Measurements from ENCODE around the gene ACOXL. TPM values are rescaled to one million over a fixed set of nuclear protein-coding genes. Genes with fewer than 3 reads are reported as not detected.

ACOXL gene
- total RNA-seq, 3 donors from 2014 or later (not counting 1 experiment from before 2014, with no cell fraction given) = not detected

DNA sequence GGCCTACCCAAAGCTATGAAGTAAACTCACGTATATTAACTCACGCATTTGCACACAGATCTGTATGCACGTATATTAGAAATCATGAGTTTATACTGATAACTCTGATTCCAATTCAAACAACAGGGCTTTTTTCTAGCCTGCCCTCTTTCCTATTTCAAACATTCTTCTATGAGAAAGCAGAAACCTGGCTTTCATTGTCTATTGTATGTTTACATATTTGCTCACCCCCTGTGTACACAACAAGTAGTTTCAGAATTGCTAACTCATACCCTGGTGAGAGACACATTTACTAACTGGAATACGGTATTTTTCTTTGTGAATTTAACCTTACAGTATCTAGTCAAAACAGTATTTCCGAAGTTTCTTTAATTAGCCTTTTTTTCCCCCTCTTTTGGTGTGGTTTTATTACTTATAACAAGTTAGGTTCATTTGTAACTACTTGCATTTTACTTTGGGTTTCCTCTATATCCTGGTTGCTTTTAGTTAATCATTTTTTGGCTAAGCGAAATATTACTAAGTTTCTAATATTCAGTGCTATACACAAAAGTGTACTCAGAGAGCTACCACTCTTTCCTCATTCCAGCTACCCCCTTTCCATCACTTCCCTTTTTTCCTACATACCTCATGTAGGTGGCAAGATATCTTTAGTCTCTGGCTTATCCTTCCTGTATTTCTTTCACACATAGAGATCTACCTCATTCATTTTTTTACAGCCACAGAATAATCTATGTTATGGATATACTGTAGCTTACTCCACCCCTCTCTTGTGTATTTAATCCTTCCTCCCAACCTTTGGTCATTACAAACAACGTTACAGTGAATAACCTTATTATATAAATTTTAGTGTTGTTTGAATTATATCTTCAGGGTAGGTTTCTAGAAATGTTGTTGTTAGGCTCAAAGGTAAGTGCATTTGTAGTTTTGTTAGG lies 275.6 kb downstream of the ACOXL start:
- H3K4me1 Mint-ChIP-seq = peaks cover 11 to 12% of the 10 kb centered on the region in 2 donors
- peaks cover 0 to 3% of the 10 kb centered on the region in 2 donors for H3K9me3 Mint-ChIP-seq
- no peak overlapping the region for H3K4me3 ChIP-seq (ENCODE audit: low read length)
- intact Hi-C loops (cut with micrococcal nuclease) = no loop called here
- no peak overlapping the region for H3K27ac Mint-ChIP-seq
- H3K27me3 ChIP-seq (ENCODE audit: control insufficient read depth, insufficient read depth, low read length) = peaks cover 4% of the 10 kb centered on the region
- no peak overlapping the region for H3K4me3 Mint-ChIP-seq
- no peaks in the 10 kb centered on the region for H3K36me3 ChIP-seq (ENCODE audit: control insufficient read depth, insufficient read depth, low read length)
- DNase-seq (no peak), ATAC-seq (no peak)
- H3K9me3 ChIP-seq (ENCODE audit: control insufficient read depth, insufficient read depth, low read length) = no peaks in the 10 kb centered on the region
- peaks cover 8% of the 10 kb centered on the region for H3K4me1 ChIP-seq (ENCODE audit: control insufficient read depth, insufficient read depth, low read length)
- TF ChIP-seq, protein P1, sequence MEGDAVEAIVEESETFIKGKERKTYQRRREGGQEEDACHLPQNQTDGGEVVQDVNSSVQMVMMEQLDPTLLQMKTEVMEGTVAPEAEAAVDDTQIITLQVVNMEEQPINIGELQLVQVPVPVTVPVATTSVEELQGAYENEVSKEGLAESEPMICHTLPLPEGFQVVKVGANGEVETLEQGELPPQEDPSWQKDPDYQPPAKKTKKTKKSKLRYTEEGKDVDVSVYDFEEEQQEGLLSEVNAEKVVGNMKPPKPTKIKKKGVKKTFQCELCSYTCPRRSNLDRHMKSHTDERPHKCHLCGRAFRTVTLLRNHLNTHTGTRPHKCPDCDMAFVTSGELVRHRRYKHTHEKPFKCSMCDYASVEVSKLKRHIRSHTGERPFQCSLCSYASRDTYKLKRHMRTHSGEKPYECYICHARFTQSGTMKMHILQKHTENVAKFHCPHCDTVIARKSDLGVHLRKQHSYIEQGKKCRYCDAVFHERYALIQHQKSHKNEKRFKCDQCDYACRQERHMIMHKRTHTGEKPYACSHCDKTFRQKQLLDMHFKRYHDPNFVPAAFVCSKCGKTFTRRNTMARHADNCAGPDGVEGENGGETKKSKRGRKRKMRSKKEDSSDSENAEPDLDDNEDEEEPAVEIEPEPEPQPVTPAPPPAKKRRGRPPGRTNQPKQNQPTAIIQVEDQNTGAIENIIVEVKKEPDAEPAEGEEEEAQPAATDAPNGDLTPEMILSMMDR (IDR thresholded peaks at IDR 0.05) = no peak
- WGBS (ENCODE audit: insufficient coverage) = 96% methylated on average over 5 of the region's 7 CpGs
- H3K27me3 Mint-ChIP-seq (ENCODE audit: low read depth in 2 of 2) = peaks cover 20 to 56% of the 10 kb centered on the region in 2 donors
- peaks cover 18% of the 10 kb centered on the region for H3K36me3 Mint-ChIP-seq
- H3K27ac ChIP-seq (ENCODE audit: low read length) = no peak overlapping the region

DNA sequence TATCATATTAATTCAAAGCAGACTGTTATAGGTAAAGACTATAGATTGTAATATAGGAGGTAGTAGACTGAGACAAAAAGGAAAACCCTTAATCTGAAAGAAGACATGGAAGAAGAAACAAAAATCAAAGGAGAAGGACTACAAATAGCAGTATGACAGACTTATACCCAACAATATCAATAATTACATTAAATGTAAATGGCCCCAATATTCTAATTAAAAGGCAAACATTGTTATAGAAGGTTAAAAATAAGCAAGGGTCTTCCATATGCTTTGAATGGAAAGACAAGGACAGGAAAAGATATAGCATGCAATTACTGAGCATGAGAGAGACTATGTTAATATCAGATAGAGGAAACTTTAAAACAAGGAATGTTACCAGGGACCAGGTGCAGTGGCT lies 278.8 kb downstream of the ACOXL start:
- H3K4me1 Mint-ChIP-seq = peaks cover 7 to 14% of the 10 kb centered on the region in 2 donors
- DNase-seq (no peak), ATAC-seq (no peak)
- no peak overlapping the region for H3K4me3 ChIP-seq (ENCODE audit: low read length)
- no peak overlapping the region for H3K27ac Mint-ChIP-seq
- intact Hi-C loops (cut with micrococcal nuclease) = no loop called here
- TF ChIP-seq, protein P1 (IDR thresholded peaks at IDR 0.05) = no peak
- H3K4me3 Mint-ChIP-seq = no peak overlapping the region
- no peak overlapping the region for H3K27ac ChIP-seq (ENCODE audit: low read length)
- H3K36me3 ChIP-seq (ENCODE audit: control insufficient read depth, insufficient read depth, low read length) = no peaks in the 10 kb centered on the region
- peaks cover 4% of the 10 kb centered on the region for H3K27me3 ChIP-seq (ENCODE audit: control insufficient read depth, insufficient read depth, low read length)
- peaks cover 18% of the 10 kb centered on the region for H3K36me3 Mint-ChIP-seq
- H3K9me3 Mint-ChIP-seq = peaks cover 0 to 6% of the 10 kb centered on the region in 2 donors
- peaks cover 20 to 47% of the 10 kb centered on the region in 2 donors for H3K27me3 Mint-ChIP-seq (ENCODE audit: low read depth in 2 of 2)
- H3K4me1 ChIP-seq (ENCODE audit: control insufficient read depth, insufficient read depth, low read length) = peaks cover 1% of the 10 kb centered on the region
- no peaks in the 10 kb centered on the region for H3K9me3 ChIP-seq (ENCODE audit: control insufficient read depth, insufficient read depth, low read length)

DNA sequence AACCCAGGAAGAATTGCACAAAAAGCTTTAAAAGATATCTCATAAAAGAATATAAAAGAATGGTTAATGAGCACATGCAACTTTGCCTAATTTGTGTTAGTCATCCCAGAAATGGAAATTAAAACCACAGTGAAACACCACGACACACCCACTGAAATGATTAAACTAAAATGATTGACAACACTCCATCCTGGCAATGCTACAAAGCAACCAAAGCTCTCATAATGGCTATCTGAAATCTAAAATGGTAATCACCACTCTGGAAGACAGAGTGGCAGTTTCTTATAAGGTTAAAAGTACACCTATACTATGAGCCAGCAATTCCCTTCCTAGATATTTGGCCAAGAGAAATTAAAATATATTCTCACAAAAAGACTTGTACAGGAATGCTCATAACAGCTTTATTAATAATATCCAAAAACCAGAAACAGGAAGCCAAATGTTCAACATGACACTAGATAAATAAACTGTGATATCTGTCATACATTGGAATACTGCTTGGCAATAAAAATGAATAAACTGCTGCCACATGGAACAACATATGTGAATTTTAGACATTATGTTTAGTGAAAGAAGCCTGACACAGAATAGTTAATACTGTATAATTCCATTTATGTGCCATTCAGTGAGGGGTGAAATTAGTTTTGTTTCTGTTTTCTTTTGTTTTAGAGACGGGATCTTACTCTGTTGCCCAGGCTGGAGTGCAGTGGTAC lies 283.1 kb downstream of the ACOXL start:
- intact Hi-C loops (cut with micrococcal nuclease) = no loop called here
- H3K27ac Mint-ChIP-seq = no peak overlapping the region
- TF ChIP-seq, protein P1 (IDR thresholded peaks at IDR 0.05) = no peak
- H3K27ac ChIP-seq (ENCODE audit: low read length) = no peak overlapping the region
- peaks cover 10% of the 10 kb centered on the region for H3K36me3 Mint-ChIP-seq
- peaks cover 3 to 11% of the 10 kb centered on the region in 2 donors for H3K27me3 Mint-ChIP-seq (ENCODE audit: low read depth in 2 of 2)
- H3K4me1 ChIP-seq (ENCODE audit: control insufficient read depth, insufficient read depth, low read length) = peaks cover 15% of the 10 kb centered on the region
- 67% methylated on average over 2 of the region's 2 CpGs for WGBS (ENCODE audit: insufficient coverage)
- no peak for ATAC-seq
- peaks cover 0 to 6% of the 10 kb centered on the region in 2 donors for H3K9me3 Mint-ChIP-seq
- peaks cover 31 to 35% of the 10 kb centered on the region in 2 donors for H3K4me1 Mint-ChIP-seq
- H3K27me3 ChIP-seq (ENCODE audit: control insufficient read depth, insufficient read depth, low read length) = no peaks in the 10 kb centered on the region
- H3K9me3 ChIP-seq (ENCODE audit: control insufficient read depth, insufficient read depth, low read length) = no peaks in the 10 kb centered on the region
- H3K36me3 ChIP-seq (ENCODE audit: control insufficient read depth, insufficient read depth, low read length) = no peaks in the 10 kb centered on the region
- DNase-seq = no peak
- no peak overlapping the region for H3K4me3 Mint-ChIP-seq
- no peak overlapping the region for H3K4me3 ChIP-seq (ENCODE audit: low read length)

Data from natural killer cell (primary cell).